COLO829 (cell line): Measurements from ENCODE around the gene APBB2.

ENCODE experiments used
- DNase-seq: peaks from one replicate; pipeline ENCODE4 v3.0.0; 2012; ENCODE audit warnings: low spot score

Gene APBB2

GRCh38 chr4:40971338-40971737, 243.0 kb downstream of the APBB2 start:
- no peak for DNase-seq

- no peak for DNase-seq
These were observed 244.8 kb downstream of the APBB2 start for GRCh38 chr4:40969501-40969900.

GRCh38 chr4:40967550-40967949, 246.8 kb downstream of the APBB2 start:
- no peak for DNase-seq

- DNase-seq = no peak
These were observed 248.3 kb downstream of the APBB2 start for GRCh38 chr4:40966091-40966490.

- no peak for DNase-seq
These were observed 250.4 kb downstream of the APBB2 start for GRCh38 chr4:40963897-40964478.

GRCh38 chr4:40962551-40963180, 251.7 kb downstream of the APBB2 start:
- no peak for DNase-seq

- DNase-seq = no peak
These were observed 253.4 kb downstream of the APBB2 start for GRCh38 chr4:40960941-40961340.

GRCh38 chr4:40957281-40957680, 257.1 kb downstream of the APBB2 start:
- DNase-seq = no peak

GRCh38 chr4:40956721-40957255, 257.6 kb downstream of the APBB2 start:
- DNase-seq = no peak

GRCh38 chr4:40954088-40954668, 260.2 kb downstream of the APBB2 start:
- DNase-seq = no peak

GRCh38 chr4:40953283-40954087, 260.9 kb downstream of the APBB2 start:
- no peak for DNase-seq

- no peak for DNase-seq
These were observed 261.7 kb downstream of the APBB2 start for GRCh38 chr4:40952672-40953071.

GRCh38 chr4:40952217-40952616, 262.1 kb downstream of the APBB2 start:
- no peak for DNase-seq

GRCh38 chr4:40951026-40951425, 263.3 kb downstream of the APBB2 start:
- no peak for DNase-seq

- no peak for DNase-seq
These were observed 264.8 kb downstream of the APBB2 start for GRCh38 chr4:40949358-40950100.

- DNase-seq = no peak
These were observed 266.3 kb downstream of the APBB2 start for GRCh38 chr4:40948014-40948413.

GRCh38 chr4:40946652-40947051, 267.7 kb downstream of the APBB2 start:
- DNase-seq = no peak

GRCh38 chr4:40940756-40941155, 273.6 kb downstream of the APBB2 start:
- DNase-seq = no peak

GRCh38 chr4:40940317-40940741, 274.0 kb downstream of the APBB2 start:
- no peak for DNase-seq

GRCh38 chr4:40939856-40940255, 274.5 kb downstream of the APBB2 start:
- no peak for DNase-seq

GRCh38 chr4:40938337-40938736, 276.0 kb downstream of the APBB2 start:
- DNase-seq = no peak
